ENCODE data around the gene CXorf38.
A peak's percentile ranks its signal among the peaks of the same experiment; 100 is the strongest.

Gene CXorf38, protein sequence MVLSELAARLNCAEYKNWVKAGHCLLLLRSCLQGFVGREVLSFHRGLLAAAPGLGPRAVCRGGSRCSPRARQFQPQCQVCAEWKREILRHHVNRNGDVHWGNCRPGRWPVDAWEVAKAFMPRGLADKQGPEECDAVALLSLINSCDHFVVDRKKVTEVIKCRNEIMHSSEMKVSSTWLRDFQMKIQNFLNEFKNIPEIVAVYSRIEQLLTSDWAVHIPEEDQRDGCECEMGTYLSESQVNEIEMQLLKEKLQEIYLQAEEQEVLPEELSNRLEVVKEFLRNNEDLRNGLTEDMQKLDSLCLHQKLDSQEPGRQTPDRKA

GRCh38 chrX:40647307-40648197 lies at the start of gene CXorf38:
TSS of gene CXorf38 (minus strand) at chrX:40647561. CDS start at chrX:40647520, 41 bp downstream.
- DNase-seq (ENCODE audit: low read depth): peak; percentile 85

- peak; percentile 54 for DNase-seq (ENCODE audit: low read depth)
These were observed 47.4 kb upstream of the CXorf38 start for GRCh38 chrX:40694802-40695201.

- DNase-seq (ENCODE audit: low read depth): no peak
These were observed 41.6 kb upstream of the CXorf38 start for GRCh38 chrX:40688929-40689328.

DNA sequence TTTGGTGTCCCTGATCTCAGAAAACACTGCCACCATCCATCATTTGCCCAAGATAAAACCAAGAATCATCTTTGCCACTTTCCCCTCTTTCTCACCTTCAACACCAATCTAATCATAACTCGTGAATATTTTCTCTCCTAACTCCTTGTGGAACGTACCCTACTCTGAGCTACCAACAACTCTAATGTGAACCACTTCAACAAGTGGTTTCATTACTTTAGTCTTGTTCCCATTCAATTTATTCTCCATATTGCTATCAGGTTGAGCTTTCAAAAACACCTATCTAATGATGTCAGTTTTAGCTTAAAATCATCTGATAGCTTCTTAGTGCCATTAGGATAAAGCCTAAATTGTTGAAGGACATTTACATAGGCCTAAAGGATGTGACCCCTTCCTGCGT lies 39.8 kb upstream of the CXorf38 start:
- DNase-seq (ENCODE audit: low read depth): no peak

DNA sequence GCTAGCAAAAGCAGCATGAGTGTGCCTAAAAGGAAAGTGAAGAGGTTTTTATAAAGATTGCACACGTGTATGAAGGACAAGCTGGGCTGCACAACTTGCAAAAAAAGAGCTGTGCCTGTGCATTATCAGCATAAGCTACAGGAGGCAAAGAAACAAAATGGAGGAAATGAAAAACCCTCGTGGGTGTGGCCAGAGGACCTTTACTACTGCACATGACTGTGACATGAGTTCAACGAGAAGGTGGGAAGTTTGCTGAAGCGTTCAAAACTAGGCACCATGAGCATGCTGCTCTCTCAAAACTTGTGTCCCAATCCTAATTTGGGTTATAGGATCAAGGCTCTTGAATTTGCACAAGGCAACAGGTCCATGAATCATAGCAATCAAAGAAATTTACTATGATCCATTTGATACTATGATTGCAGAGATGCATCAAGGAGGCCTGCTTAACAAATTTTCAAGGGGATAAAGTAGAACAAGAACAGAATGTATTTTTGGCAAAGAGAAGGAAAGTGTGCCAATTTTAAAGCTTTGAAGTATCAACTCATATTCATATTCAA lies 38.1 kb upstream of the CXorf38 start:
- no peak for DNase-seq (ENCODE audit: low read depth)

- no peak for DNase-seq (ENCODE audit: low read depth)
These were observed 36.7 kb upstream of the CXorf38 start for GRCh38 chrX:40684092-40684491.

DNA sequence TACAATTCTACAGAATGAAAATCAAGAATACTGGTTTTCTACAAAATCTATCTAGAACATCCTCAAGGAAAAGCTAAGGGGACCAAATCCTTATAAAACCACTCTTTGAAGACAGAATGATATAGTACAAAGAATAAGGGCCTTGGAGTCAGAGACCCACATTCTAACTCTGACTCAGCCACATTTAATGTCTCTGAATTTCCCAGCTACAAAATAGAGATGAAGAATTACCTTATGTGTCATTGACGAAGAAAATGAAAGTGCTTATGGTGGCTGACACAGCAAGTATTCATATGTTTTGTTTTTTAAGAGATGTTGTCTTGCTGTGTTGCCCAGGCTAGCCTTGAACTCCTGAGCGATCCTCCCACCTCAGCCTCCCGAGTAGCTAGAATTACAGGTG lies 35.9 kb upstream of the CXorf38 start:
- peak; percentile 14 for DNase-seq (ENCODE audit: low read depth)

GRCh38 chrX:40671126-40671525 lies 23.8 kb upstream of the CXorf38 start:
- DNase-seq (ENCODE audit: low read depth): no peak

GRCh38 chrX:40663880-40664630 lies 16.7 kb upstream of the CXorf38 start:
- DNase-seq (ENCODE audit: low read depth): peak; percentile 58

- DNase-seq (ENCODE audit: low read depth): no peak
These were observed 15.8 kb upstream of the CXorf38 start for GRCh38 chrX:40663078-40663740.

DNA sequence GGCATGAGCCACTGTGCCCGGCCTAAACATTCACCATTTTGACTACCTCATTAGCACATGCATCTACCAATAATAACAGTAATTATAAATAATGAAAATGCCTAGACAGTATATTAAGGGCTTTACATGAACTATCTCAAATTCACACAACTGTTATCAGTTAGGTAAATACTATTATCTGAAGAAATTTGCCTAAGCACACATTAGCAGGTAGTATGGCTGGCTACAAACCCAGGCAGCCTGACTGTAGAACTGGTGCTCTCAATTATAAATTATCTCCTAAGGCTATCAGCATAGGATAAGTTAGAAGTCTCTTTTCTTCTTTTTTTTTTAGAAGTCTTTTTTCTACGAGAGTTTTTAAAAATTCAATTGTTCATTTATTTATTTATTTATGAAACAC lies 14.1 kb upstream of the CXorf38 start:
- DNase-seq (ENCODE audit: low read depth): no peak

DNA sequence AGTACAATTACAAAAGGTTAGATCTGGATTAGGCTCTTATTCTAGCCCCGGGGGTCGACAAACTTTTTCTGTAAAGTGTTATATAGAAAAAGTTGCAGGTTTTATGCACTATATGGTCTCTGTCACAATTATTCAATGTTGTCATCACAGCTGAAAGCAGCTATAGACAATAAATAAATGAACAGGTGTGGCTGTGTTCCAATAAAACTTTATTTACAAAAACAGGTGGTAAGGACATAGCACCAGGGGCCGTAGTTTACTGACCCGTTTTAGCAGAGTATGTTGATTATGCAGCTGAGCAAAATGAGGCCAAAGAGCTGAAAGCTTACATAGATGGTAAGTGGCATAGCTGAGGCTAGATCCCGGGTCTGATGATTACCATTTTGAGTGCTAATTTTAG lies 13.0 kb upstream of the CXorf38 start:
- no peak for DNase-seq (ENCODE audit: low read depth)

DNA sequence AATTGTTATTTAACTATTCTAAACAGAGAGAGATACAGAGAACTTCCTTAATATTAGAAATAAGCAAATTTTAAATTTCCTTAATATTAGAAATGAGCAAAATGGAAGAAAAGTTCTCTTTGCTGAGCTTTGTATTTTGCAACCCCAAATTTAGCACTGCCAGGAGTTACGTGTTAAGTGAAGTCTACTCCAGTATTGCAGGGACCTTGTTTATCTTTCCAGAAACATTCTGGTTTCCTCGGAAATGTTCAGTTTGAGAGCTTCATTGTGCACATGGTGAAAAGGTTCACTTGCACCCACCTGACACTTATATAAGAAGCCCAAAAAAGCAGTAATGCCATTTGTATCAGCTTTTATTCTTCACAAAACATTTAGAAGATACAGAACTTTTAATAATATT lies 6.2 kb upstream of the CXorf38 start:
- no peak for DNase-seq (ENCODE audit: low read depth)

DNA sequence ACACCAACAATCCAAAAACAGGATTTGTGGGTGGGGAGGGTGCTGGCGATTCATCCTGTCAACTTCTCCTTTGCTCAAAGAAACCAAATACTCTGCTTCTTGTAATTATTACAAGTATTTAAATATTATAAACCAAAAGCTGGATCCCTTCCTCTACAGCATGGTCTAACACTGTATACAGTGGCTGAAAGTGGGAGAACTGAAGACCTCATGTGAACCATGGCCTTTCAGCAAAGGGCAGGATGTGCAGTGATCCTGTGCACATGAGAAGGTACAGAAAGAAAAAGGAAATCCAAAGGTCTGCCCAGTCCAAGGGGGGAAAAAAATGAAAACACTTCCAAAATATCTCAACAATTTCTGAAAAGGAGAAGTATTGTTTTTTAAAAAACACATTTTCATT lies 5.3 kb upstream of the CXorf38 start:
- DNase-seq (ENCODE audit: low read depth): no peak

DNA sequence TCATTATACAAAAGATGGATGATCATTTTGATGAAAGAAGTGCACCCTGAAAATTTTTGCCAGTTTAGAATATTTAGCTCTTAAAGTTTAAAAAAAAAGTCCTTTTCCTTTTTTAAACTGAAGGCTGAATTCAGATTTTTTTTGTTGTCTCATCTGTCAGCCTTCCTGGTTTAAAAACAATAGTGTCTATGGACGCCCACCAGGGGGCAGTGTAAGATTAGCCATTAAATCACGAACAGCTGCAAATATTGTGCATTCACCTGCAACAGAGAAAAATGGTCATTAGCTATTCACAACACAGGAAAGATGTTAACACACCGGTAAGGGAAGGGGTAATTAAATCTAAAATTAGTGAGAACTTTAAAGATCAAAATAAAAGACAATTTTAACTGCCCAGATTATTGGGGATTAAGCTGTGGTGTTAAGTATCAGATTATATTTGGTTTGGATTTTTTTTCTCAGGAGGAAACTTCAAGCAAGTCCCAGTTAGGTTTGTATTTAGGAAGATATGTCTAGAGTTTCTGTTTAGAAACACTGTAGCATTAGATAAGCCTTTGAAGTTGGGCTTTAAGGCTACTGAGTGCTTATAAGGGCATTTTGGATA lies 4.4 kb upstream of the CXorf38 start:
- peak; percentile 70 for DNase-seq (ENCODE audit: low read depth)

- peak; percentile 40 for DNase-seq (ENCODE audit: low read depth)
These were observed 663 bp downstream of the CXorf38 start for GRCh38 chrX:40646489-40647306.

GRCh38 chrX:40644821-40645358 lies 2.5 kb downstream of the CXorf38 start:
- peak; percentile 83 for DNase-seq (ENCODE audit: low read depth)

DNA sequence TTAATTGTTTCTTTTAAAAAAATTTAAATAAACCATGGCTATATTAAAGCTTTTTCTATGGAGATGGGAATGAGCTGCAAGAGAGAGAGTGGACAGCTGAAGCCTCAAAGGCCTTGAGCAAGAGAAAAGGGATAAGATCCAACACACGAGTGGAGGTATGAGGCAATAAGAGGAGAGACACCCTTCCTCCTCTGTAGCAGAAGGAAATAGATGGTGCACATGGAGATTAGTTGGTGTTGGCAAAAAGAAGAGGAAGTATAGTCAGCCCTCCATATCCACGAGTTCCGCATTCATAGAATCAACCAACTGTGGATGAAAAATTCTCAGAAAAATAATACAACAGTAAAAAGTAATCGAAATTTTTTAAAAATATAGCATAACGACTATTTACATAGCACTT lies 3.2 kb downstream of the CXorf38 start:
- DNase-seq (ENCODE audit: low read depth): peak; percentile 69

DNA sequence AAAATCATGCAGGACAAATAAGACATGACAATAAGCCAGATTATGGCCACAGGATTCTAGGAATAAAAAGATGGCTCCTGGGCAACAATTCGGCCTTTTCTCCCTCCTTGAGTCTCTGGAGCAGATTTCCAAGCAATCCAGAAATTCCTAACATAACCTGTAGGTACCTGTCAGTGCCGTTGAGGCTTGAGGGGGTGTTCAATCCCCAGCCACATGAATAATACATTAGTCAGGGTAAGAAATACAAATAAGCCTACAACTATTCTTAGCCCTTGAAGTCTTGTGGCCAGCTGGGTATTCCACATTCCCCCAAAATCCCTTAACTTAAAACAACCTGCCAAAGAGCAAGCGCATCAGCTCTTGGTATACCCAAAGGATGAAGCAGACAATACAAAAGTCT lies 9.7 kb downstream of the CXorf38 start:
- no peak for DNase-seq (ENCODE audit: low read depth)

DNA sequence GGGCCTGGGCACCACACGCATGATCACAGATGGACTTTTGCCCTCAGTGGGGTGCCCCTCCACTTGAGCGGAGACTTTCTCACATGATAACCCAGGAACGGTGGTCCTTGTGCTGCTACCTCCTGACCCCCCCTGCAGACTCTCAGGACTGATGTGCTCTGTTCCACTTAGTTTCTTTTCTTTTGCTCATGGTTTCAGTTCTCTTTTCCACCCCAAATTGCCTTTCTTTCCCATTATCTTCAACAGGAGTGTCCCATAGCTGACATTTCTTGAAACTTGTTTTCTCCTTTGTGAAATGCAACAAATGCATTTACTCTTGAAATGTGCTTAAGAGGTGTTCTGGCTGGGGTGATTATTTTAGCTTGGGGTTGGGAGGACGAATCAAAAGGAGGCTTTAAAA lies 15.2 kb downstream of the CXorf38 start:
- DNase-seq (ENCODE audit: low read depth): no peak

All from iris pigment epithelial cell (primary cell).